ENCODE data around the gene ACAD8. TPM values are rescaled to one million over a fixed set of nuclear protein-coding genes. Genes with fewer than 3 reads are reported as not detected.

ACAD8 gene
- total RNA-seq, 6 experiments from 2014 or later: 19.1 to 28.3 (median 24.4) TPM

GRCh38 chr11:134230339-134230738 is 23.0 kb upstream of the ACAD8 start:
- Histone ChIP-seq H3K27ac (no peak overlapping the region), H3K27me3 (no peaks in the 10 kb centered on the region), H3K9me3 (no peaks in the 10 kb centered on the region), H3K4me3 (no peak overlapping the region), H3K36me3 (no peaks in the 10 kb centered on the region), H3K4me1 (peaks cover 0 to 34% (median 8%) of the 10 kb centered on the region in 4 donors)
- ATAC-seq: no peak
- intact Hi-C loops (cut with DNase I): no loop called here
- no peak for DNase-seq
- TF ChIP-seq CTCF (IDR thresholded peaks at IDR 0.05) (no peak), POLR2A (IDR thresholded peaks at IDR 0.05) (no peak)
- 64% methylated on average over 4 of the region's 4 CpGs for WGBS (ENCODE audit: insufficient coverage, low coverage, low lambda C conversion rate, missing lambda C conversion rate)

- intact Hi-C loops (cut with DNase I): no loop called here
- H3K27me3 ChIP-seq: no peaks in the 10 kb centered on the region
- no peaks in the 10 kb centered on the region for H3K36me3 ChIP-seq
- ATAC-seq: peak; percentile 67 to 78 (median 72)
- H3K9me3 ChIP-seq: no peaks in the 10 kb centered on the region
- peak overlapping the region in 1 of 3 donors; percentile 14 for H3K27ac ChIP-seq
- DNase-seq: no peak
- H3K4me1 ChIP-seq: peaks cover 0 to 26% (median 10%) of the 10 kb centered on the region in 4 donors
- TF ChIP-seq POLR2A (IDR thresholded peaks at IDR 0.05) (no peak), CTCF (IDR thresholded peaks at IDR 0.05) (no peak)
- WGBS (ENCODE audit: insufficient coverage, low coverage, low lambda C conversion rate, missing lambda C conversion rate): 43% methylated on average over 9 of the region's 10 CpGs
- no peak overlapping the region for H3K4me3 ChIP-seq
Measured at GRCh38 chr11:134231958-134232659, 21.3 kb upstream of the ACAD8 start.

DNA sequence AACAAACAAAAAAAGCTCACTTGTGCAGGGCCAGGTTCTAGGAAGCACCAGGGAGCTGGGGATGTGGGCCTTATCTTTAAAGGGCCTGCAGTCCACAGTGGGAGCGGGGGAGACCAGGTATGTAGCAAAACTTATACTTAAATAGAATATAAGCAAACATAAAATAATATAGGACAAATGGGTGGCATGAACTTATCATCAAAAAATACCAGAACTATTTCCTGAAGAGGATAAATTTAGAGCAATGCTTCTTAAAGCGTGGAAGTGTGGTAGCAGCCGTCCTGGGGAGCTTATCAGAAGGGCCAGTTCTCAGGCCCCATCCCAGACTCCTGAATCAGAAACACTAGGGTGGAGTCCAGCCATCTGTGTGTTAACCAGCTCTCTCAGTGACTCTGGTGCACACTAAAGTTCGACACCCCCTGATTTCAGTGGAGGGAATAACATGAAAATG is 19.6 kb upstream of the ACAD8 start:
- no peaks in the 10 kb centered on the region for H3K27me3 ChIP-seq
- DNase-seq (no peak), ATAC-seq (no peak)
- intact Hi-C loops (cut with DNase I): no loop called here
- H3K4me1 ChIP-seq: peaks cover 0 to 26% (median 10%) of the 10 kb centered on the region in 4 donors
- WGBS (ENCODE audit: insufficient coverage, low coverage, low lambda C conversion rate, missing lambda C conversion rate): 62% methylated on average over 4 of the region's 4 CpGs
- TF ChIP-seq CTCF (IDR thresholded peaks at IDR 0.05): no peak
- TF ChIP-seq POLR2A (IDR thresholded peaks at IDR 0.05): no peak
- peaks cover 0 to 1% (median 0%) of the 10 kb centered on the region in 4 donors for H3K36me3 ChIP-seq
- no peak overlapping the region for H3K4me3 ChIP-seq
- H3K27ac ChIP-seq: no peak overlapping the region
- no peaks in the 10 kb centered on the region for H3K9me3 ChIP-seq

DNA sequence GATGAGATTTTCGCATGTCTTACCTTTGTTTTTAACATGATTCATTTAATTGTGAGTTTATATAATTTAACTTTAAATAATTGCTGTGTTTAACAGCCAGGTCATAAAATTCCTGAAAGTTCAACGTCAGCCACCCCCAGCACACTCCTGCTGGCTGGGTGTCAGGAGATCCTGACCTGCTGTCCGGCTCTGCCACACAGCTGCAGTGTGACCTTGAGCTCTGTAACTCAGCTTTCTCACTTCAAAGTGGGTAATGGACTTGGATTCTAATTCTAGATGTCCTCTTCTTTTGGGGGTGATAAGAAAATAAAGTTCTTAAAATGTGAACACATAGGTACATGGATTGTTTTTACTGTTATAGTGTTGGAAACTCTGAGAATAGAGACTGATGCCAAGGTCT is 18.0 kb upstream of the ACAD8 start:
- Histone ChIP-seq H3K27ac (peak overlapping the region in 2 of 3 donors; percentile 41 to 54), H3K36me3 (peaks cover 0 to 16% (median 4%) of the 10 kb centered on the region in 4 donors), H3K4me1 (peaks cover 0 to 26% (median 10%) of the 10 kb centered on the region in 4 donors), H3K4me3 (no peak overlapping the region), H3K27me3 (no peaks in the 10 kb centered on the region), H3K9me3 (no peaks in the 10 kb centered on the region)
- peak; percentile 62 to 76 (median 74) for DNase-seq
- TF ChIP-seq POLR2A (IDR thresholded peaks at IDR 0.05): no peak
- TF ChIP-seq CTCF (IDR thresholded peaks at IDR 0.05): no peak
- peak; percentile 81 to 92 (median 88) for ATAC-seq
- intact Hi-C loops (cut with DNase I): no loop called here
- 34% methylated on average over 3 of the region's 3 CpGs for WGBS (ENCODE audit: insufficient coverage, low coverage, low lambda C conversion rate, missing lambda C conversion rate)

Measured in right lobe of liver (tissue), 6 donors.